Neural cell (in vitro differentiated cells): ENCODE results near the gene KRI1.

ENCODE experiments used
- CTCF ChIP-seq: fragments of 450-650 bp; IDR thresholded peaks from 2 replicates; pipeline ENCODE4 v1.5.1; 2014; ENCODE audit warnings: antibody characterized with exemption, mild to moderate bottlenecking, moderate library complexity; ENCODE audit not compliant: poor library complexity, severe bottlenecking
- EP300 ChIP-seq: fragments of 450-650 bp; conservative IDR thresholded peaks from 2 replicates; pipeline ENCODE4 v1.6.1; 2014; ENCODE audit warnings: antibody characterized with exemption, mild to moderate bottlenecking, moderate library complexity; ENCODE audit not compliant: poor library complexity, severe bottlenecking
- EZH2 ChIP-seq: fragments of 200-600, 300-800 bp; shearing (Covaris generic), sonication (generic); IDR thresholded peaks from 2 replicates; pipeline ENCODE4 v1.6.1; 2014; ENCODE audit warnings: antibody characterized with exemption, low read length, borderline replicate concordance, mild to moderate bottlenecking; ENCODE audit not compliant: insufficient read depth, poor library complexity, severe bottlenecking
- MXI1 ChIP-seq: fragments of 450-650 bp; conservative IDR thresholded peaks from 2 replicates; pipeline ENCODE4 v1.6.1; 2014; ENCODE audit warnings: antibody characterized with exemption, mild to moderate bottlenecking; ENCODE audit not compliant: poor library complexity, severe bottlenecking
- POLR2AphosphoS5 ChIP-seq: IDR thresholded peaks from 2 replicates; pipeline ENCODE4 v1.6.1; 2012
- RAD21 ChIP-seq: fragments of 450-650 bp; conservative IDR thresholded peaks from 2 replicates; pipeline ENCODE4 v1.6.1; 2014; ENCODE audit warnings: antibody characterized with exemption, mild to moderate bottlenecking, moderate library complexity
- REST ChIP-seq: IDR thresholded peaks from 2 replicates; pipeline ENCODE4 v1.6.1; 2012; ENCODE audit warnings: borderline replicate concordance
- SMC3 ChIP-seq: fragments of 450-650 bp; conservative IDR thresholded peaks from 2 replicates; pipeline ENCODE4 v1.6.1; 2014; ENCODE audit warnings: antibody characterized with exemption, mild to moderate bottlenecking, moderate library complexity; ENCODE audit not compliant: poor library complexity
- TAF1 ChIP-seq: IDR thresholded peaks from 2 replicates; pipeline ENCODE4 v1.6.1; 2012; ENCODE audit warnings: low read depth

GRCh38 chr19:10612499-10613119, 46.8 kb upstream of the KRI1 start:
- TF ChIP-seq CTCF (no peak), EZH2 (no peak), SMC3 (no peak), POLR2AphosphoS5 (no peak), TAF1 (no peak), MXI1 (no peak), EP300 (no peak), REST (no peak), RAD21 (no peak)
